Activated CD8-positive, alpha-beta memory T cell treated with anti-CD3 and anti-CD28 coated beads for 36 hours (primary cell): Measurements from ENCODE around the gene NAV1. TPM values are rescaled to one million over a fixed set of nuclear protein-coding genes. Genes with fewer than 3 reads are reported as not detected.
"Not testable (repeated sequence)": the region's sequence is repeated elsewhere in the genome, so short reads cannot be mapped to it uniquely, and the experiment has no call there.

Experiments
- CTCF ChIA-PET: fragments of 350-600 bp; sonication (Branson Sonifier 250); formaldehyde crosslinking; loops from one replicate; lab custom pipeline; 2021; ENCODE audit warnings: antibody characterized with exemption; lab: Charles Lee
- POLR2A ChIA-PET: fragments of 350-600 bp; sonication (Branson Sonifier 250); formaldehyde crosslinking; loops from one replicate; lab custom pipeline; 2021; ENCODE audit warnings: antibody characterized with exemption; lab: Charles Lee
- total RNA-seq, 2 experiments: library from RNA; stranded (reverse); gene quantifications; one replicate each; pipeline ENCODE4 v1.2.3, GENCODE V29; 2021

Gene NAV1
- total RNA-seq, 2 experiments from 2014 or later, result 0.61 to 0.94 TPM

GRCh38 chr1:201566933-201567801, 28.2 kb downstream of the NAV1 start:
- ChIA-PET POLR2A (interaction anchor here (0.5 kb wide), 1 partner anchor 486 kb away, joined by 5 read pairs; no protein-coding TSS in a partner anchor), CTCF (no interaction called here)

- ChIA-PET POLR2A (no interaction called here), CTCF (no interaction called here)
Measured at GRCh38 chr1:201568265-201568664, 29.3 kb downstream of the NAV1 start.

- ChIA-PET CTCF (no interaction called here), POLR2A (no interaction called here)
Measured at GRCh38 chr1:201568859-201569294, 29.9 kb downstream of the NAV1 start.

- CTCF ChIA-PET, result no interaction called here
- POLR2A ChIA-PET, result no interaction called here
Measured at GRCh38 chr1:201570181-201570885, 31.4 kb downstream of the NAV1 start.

GRCh38 chr1:201570886-201571624, 32.1 kb downstream of the NAV1 start:
- ChIA-PET CTCF (interaction anchor here (1.7 kb wide), 1 partner anchor 12 kb away, joined by 5 read pairs; no protein-coding TSS in a partner anchor), POLR2A (no interaction called here)

- POLR2A ChIA-PET, result no interaction called here
- CTCF ChIA-PET, result interaction anchor here (1.7 kb wide), 1 partner anchor 14 kb away, joined by 5 read pairs; no protein-coding TSS in a partner anchor
Measured at GRCh38 chr1:201573030-201573429, 34.1 kb downstream of the NAV1 start.

GRCh38 chr1:201573923-201574322, 35.0 kb downstream of the NAV1 start:
- POLR2A ChIA-PET, result interaction anchor here (0.6 kb wide), 1 partner anchor 102 kb away, joined by 4 read pairs; no protein-coding TSS in a partner anchor
- CTCF ChIA-PET, result no interaction called here

- CTCF ChIA-PET, result no interaction called here
- POLR2A ChIA-PET, result no interaction called here
Measured at GRCh38 chr1:201575912-201576311, 37.0 kb downstream of the NAV1 start.

- POLR2A ChIA-PET, result no interaction called here
Measured at GRCh38 chr1:201576914-201577313, 38.0 kb downstream of the NAV1 start.

GRCh38 chr1:201578008-201578888, 39.3 kb downstream of the NAV1 start:
- POLR2A ChIA-PET, result no interaction called here
- CTCF ChIA-PET, result interaction anchor here (1.1 kb wide), 1 partner anchor 19 kb away, joined by 4 read pairs; no protein-coding TSS in a partner anchor

More at GRCh38 chr1:201576914-201577313, 38.0 kb downstream of the NAV1 start:
- CTCF ChIA-PET, result no interaction called here

- POLR2A ChIA-PET, CTCF ChIA-PET: not testable (repeated sequence)
Measured at GRCh38 chr1:201581371-201581770, 42.4 kb downstream of the NAV1 start.

GRCh38 chr1:201582705-201583442, 43.9 kb downstream of the NAV1 start:
- POLR2A ChIA-PET, result no interaction called here
- CTCF ChIA-PET, result no interaction called here

- CTCF ChIA-PET, result no interaction called here
- POLR2A ChIA-PET, result no interaction called here
Measured at GRCh38 chr1:201583663-201584062, 44.7 kb downstream of the NAV1 start.

GRCh38 chr1:201584471-201585092, 45.7 kb downstream of the NAV1 start:
- ChIA-PET POLR2A (no interaction called here), CTCF (interaction anchor here (0.6 to 1.2 kb wide), 2 partner anchors 58 to 125 kb away, joined by 3 read pairs; no protein-coding TSS in a partner anchor)

GRCh38 chr1:201585093-201585483, 46.2 kb downstream of the NAV1 start:
- CTCF ChIA-PET, result interaction anchor here (1.2 kb wide), 1 partner anchor 124 kb away, joined by 3 read pairs; no protein-coding TSS in a partner anchor
- POLR2A ChIA-PET, result no interaction called here

GRCh38 chr1:201585901-201586300, 47.0 kb downstream of the NAV1 start:
- CTCF ChIA-PET, result interaction anchor here (1.2 kb wide), 1 partner anchor 124 kb away, joined by 3 read pairs; no protein-coding TSS in a partner anchor
- POLR2A ChIA-PET, result no interaction called here

- ChIA-PET POLR2A (no interaction called here), CTCF (no interaction called here)
Measured at GRCh38 chr1:201586806-201587205, 47.9 kb downstream of the NAV1 start.
